Gastrocnemius medialis (tissue), 4 donors: ENCODE data around the gene NYAP1.

Source experiments
- POLR2A ChIP-seq, 2 donors: fragments of 450-650 bp; IDR thresholded peaks; one replicate each; pipeline ENCODE4 v1.6.1; 2017; ENCODE audit warnings: antibody characterized with exemption in 2 of 2, mild to moderate bottlenecking in 2 of 2, moderate library complexity in 2 of 2
- TF ChIP-seq, protein P1 (sequence below), 5 experiments: fragments of 450-650 bp in 3 of 5; fragments of 200-600 bp in 2 of 5; sonication (generic) in 2 of 5; IDR thresholded peaks in 4 of 5; conservative IDR thresholded peaks in 1 of 5; 1 replicate in 4 of 5; 2 replicates in 1 of 5; pipeline ENCODE4 v1.5.1; 2016 to 2019; ENCODE audit warnings: antibody characterized with exemption in 5 of 5, mild to moderate bottlenecking in 3 of 5, moderate library complexity in 3 of 5

DNA sequence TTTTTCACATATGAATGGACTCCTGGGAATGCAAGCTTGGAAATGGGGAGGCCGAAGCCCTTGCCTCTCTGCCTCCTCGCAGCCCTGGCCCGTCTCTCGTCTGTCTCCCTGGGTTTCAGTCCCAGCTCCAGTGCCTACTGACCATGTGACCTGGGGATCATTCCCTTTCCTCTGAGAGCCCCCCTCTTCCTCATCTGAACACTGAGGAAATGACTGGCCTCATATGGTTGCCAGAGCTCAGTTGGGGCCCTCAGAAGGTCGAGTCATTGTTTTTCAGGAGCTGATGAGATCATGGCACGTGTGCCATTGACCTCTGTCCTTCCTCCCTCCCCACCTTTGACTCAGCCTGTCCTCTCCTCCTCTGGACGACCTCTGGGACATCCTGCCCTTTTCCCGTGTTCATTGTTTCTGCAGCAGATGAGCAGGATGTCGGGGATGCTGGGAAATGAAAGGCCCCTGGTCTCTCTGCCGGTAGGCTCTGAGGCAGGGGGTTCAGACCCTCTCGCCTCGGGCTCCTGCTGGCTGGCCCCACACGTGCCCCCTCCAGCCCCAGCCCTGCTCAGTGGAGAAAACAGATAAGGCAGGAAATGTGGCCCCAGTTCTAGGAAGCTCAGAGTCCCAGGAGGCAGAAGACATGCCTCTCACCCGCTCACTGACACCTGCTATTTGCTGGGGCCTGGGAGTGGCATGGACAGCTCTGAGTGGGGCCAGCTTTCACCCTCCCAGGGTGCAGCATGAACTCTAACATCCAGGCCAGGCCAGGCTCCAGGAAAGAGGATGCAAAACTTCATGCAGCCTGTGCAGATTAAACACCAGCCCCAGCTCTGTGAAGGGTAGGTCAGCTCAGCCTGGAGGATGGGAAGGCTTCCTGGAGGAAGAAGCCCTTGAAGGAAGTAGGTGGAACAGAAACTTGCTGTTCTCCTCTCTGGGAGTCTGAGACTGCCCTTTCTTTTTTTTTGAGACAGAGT lies 39.1 kb upstream of the NYAP1 start:
- TF ChIP-seq POLR2A (IDR thresholded peaks at IDR 0.05) = peak in 1 of 2 donors; percentile 5
- TF ChIP-seq, protein P1, sequence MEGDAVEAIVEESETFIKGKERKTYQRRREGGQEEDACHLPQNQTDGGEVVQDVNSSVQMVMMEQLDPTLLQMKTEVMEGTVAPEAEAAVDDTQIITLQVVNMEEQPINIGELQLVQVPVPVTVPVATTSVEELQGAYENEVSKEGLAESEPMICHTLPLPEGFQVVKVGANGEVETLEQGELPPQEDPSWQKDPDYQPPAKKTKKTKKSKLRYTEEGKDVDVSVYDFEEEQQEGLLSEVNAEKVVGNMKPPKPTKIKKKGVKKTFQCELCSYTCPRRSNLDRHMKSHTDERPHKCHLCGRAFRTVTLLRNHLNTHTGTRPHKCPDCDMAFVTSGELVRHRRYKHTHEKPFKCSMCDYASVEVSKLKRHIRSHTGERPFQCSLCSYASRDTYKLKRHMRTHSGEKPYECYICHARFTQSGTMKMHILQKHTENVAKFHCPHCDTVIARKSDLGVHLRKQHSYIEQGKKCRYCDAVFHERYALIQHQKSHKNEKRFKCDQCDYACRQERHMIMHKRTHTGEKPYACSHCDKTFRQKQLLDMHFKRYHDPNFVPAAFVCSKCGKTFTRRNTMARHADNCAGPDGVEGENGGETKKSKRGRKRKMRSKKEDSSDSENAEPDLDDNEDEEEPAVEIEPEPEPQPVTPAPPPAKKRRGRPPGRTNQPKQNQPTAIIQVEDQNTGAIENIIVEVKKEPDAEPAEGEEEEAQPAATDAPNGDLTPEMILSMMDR (IDR thresholded peaks at IDR 0.05 in 4 of 5, conservative IDR thresholded peaks at IDR 0.05 in 1 of 5) = no peak
